Left renal pelvis (tissue), 4 donors: ENCODE measurements around the gene ENHO. TPM values are rescaled to one million over a fixed set of nuclear protein-coding genes. Genes with fewer than 3 reads are reported as not detected.

ENCODE experiments used
- DNase-seq, 4 donors: peaks; one replicate each; pipeline ENCODE4 v3.0.0-alpha.2; 2013; ENCODE audit warnings: low read depth in 4 of 4, low spot score in 3 of 4
- polyA plus RNA-seq, 4 donors: library from polyadenylated mRNA; unstranded; fragments of 120-200 nt; gene quantifications; one replicate each; pipeline ENCODE4 v1.2.1, GENCODE V29; 2013; ENCODE audit not compliant: insufficient read length in 4 of 4

The ENHO gene
- polyA plus RNA-seq, 4 donors: 0.82 to 3.6 (median 1.7) TPM

- no peak for DNase-seq
These were observed 33.2 kb upstream of the ENHO start for GRCh38 chr9:34555936-34556525.

GRCh38 chr9:34555500-34555899 lies 32.7 kb upstream of the ENHO start:
- DNase-seq: no peak

GRCh38 chr9:34555002-34555348 lies 32.2 kb upstream of the ENHO start:
- no peak for DNase-seq

- no peak for DNase-seq
These were observed 31.6 kb upstream of the ENHO start for GRCh38 chr9:34554211-34555001.

- no peak for DNase-seq
These were observed 30.8 kb upstream of the ENHO start for GRCh38 chr9:34553511-34554021.

GRCh38 chr9:34552986-34553385 lies 30.2 kb upstream of the ENHO start:
- no peak for DNase-seq

- no peak for DNase-seq
These were observed 29.8 kb upstream of the ENHO start for GRCh38 chr9:34552606-34552981.

GRCh38 chr9:34551751-34552605 lies 29.2 kb upstream of the ENHO start:
- no peak for DNase-seq

- no peak for DNase-seq
These were observed 28.0 kb upstream of the ENHO start for GRCh38 chr9:34550681-34551270.

GRCh38 chr9:34550016-34550680 lies 27.4 kb upstream of the ENHO start:
- no peak for DNase-seq

GRCh38 chr9:34549407-34549732 lies 26.6 kb upstream of the ENHO start:
- no peak for DNase-seq

- DNase-seq: no peak
These were observed 25.3 kb upstream of the ENHO start for GRCh38 chr9:34547960-34548611.

GRCh38 chr9:34546834-34547827 lies 24.3 kb upstream of the ENHO start:
- no peak for DNase-seq

- no peak for DNase-seq
These were observed 23.5 kb upstream of the ENHO start for GRCh38 chr9:34546102-34546833.

- no peak for DNase-seq
These were observed 22.7 kb upstream of the ENHO start for GRCh38 chr9:34545497-34545896.

- no peak for DNase-seq
These were observed 21.2 kb upstream of the ENHO start for GRCh38 chr9:34544035-34544434.

- DNase-seq: no peak
These were observed 18.8 kb upstream of the ENHO start for GRCh38 chr9:34541540-34541939.

- no peak for DNase-seq
These were observed 18.0 kb upstream of the ENHO start for GRCh38 chr9:34540827-34541226.
